Breast epithelium (tissue), 4 donors: Measurements from ENCODE around the gene CFAP46. TPM values are rescaled to one million over a fixed set of nuclear protein-coding genes. Genes with fewer than 3 reads are reported as not detected.

Experiments used
- DNase-seq, 2 donors: peaks; one replicate each; pipeline ENCODE4 v3.0.0-alpha.2; 2019; ENCODE audit warnings: low spot score in 2 of 2
- H3K27ac ChIP-seq, 2 donors: fragments of 200-600 bp; sonication (generic) in 1 of 2; one replicate each; pipeline ENCODE4 v1.5.1; 2016 to 2019; ENCODE audit warnings: mild to moderate bottlenecking in 1 of 2
- H3K27me3 ChIP-seq, 2 donors: fragments of 200-600 bp; sonication (generic) in 1 of 2; one replicate each; pipeline versions ENCODE4 v1.5.1 to v1.6.0; 2017 to 2019; ENCODE audit warnings: control low read depth in 1 of 2, mild to moderate bottlenecking in 1 of 2
- H3K36me3 ChIP-seq: fragments of 200-600 bp; one replicate; pipeline ENCODE4 v1.5.1; 2019
- H3K4me1 ChIP-seq, 2 donors: fragments of 200-600 bp; sonication (generic); one replicate each; pipeline ENCODE4 v1.5.1; 2016 to 2019; ENCODE audit warnings: control low read depth in 1 of 2
- H3K4me3 ChIP-seq, 3 donors: fragments of 200-600 bp; sonication (generic); 1 replicate in 2 of 3; 2 replicates in 1 of 3; pipeline ENCODE4 v1.5.1; 2016 to 2019; ENCODE audit warnings: mild to moderate bottlenecking in 3 of 3, moderate library complexity in 2 of 3
- H3K9me3 ChIP-seq, 2 donors: fragments of 200-600 bp; sonication (generic) in 1 of 2; one replicate each; pipeline ENCODE4 v1.5.1; 2016 to 2019; ENCODE audit warnings: control low read depth in 1 of 2
- CTCF ChIP-seq, 3 donors: fragments of 450-650 bp; IDR thresholded peaks; one replicate each; pipeline ENCODE4 v1.5.1; 2016 to 2017; ENCODE audit warnings: antibody characterized with exemption in 3 of 3, mild to moderate bottlenecking in 3 of 3, moderate library complexity in 3 of 3
- POLR2A ChIP-seq: fragments of 450-650 bp; IDR thresholded peaks from one replicate; pipeline ENCODE4 v1.6.1; 2016; ENCODE audit warnings: antibody characterized with exemption, mild to moderate bottlenecking, moderate library complexity
- POLR2AphosphoS5 ChIP-seq, 3 donors: sonication (generic); formaldehyde crosslinking; IDR thresholded peaks; one replicate each; pipeline ENCODE4 v1.6.1; 2017; ENCODE audit warnings: antibody characterized with exemption in 3 of 3
- intact Hi-C: fragments of 100-400 bp; cut with DNase I; formaldehyde crosslinking; loops from one replicate; pipeline ENCODE4 v1.15.1; 2023; ENCODE audit warnings: low total_unique reads
- total RNA-seq, 3 donors: library from RNA; depleted of rRNA; stranded (reverse); fragments of >200 nt; gene quantifications; one replicate each; pipeline ENCODE4 v1.1.0, GENCODE V29; 2016

Gene CFAP46
- total RNA-seq, 3 donors from 2014 or later = 0.16 to 0.73 (median 0.66) TPM

- DNase-seq = no peak
- intact Hi-C loops = no loop called here
- Histone ChIP-seq H3K4me3 (no peak overlapping the region), H3K27me3 (no peaks in the 10 kb centered on the region), H3K9me3 (no peaks in the 10 kb centered on the region), H3K4me1 (no peaks in the 10 kb centered on the region), H3K36me3 (no peaks in the 10 kb centered on the region), H3K27ac (no peak overlapping the region)
- TF ChIP-seq POLR2A (no peak), POLR2AphosphoS5 (IDR thresholded peaks at IDR 0.05) (no peak), CTCF (IDR thresholded peaks at IDR 0.05) (no peak)
Measured at GRCh38 chr10:132938472-132939339, 3.7 kb downstream of the CFAP46 start.

GRCh38 chr10:132937861-132938260, 4.5 kb downstream of the CFAP46 start:
- no peaks in the 10 kb centered on the region for H3K36me3 ChIP-seq
- no peaks in the 10 kb centered on the region for H3K9me3 ChIP-seq
- DNase-seq = no peak
- intact Hi-C loops = no loop called here
- TF ChIP-seq CTCF (IDR thresholded peaks at IDR 0.05) (no peak), POLR2AphosphoS5 (IDR thresholded peaks at IDR 0.05) (no peak), POLR2A (no peak)
- no peak overlapping the region for H3K27ac ChIP-seq
- no peaks in the 10 kb centered on the region for H3K27me3 ChIP-seq
- no peaks in the 10 kb centered on the region for H3K4me1 ChIP-seq
- H3K4me3 ChIP-seq = no peak overlapping the region

- H3K4me3 ChIP-seq = no peak overlapping the region
- no peaks in the 10 kb centered on the region for H3K36me3 ChIP-seq
- no peaks in the 10 kb centered on the region for H3K9me3 ChIP-seq
- H3K27ac ChIP-seq = no peak overlapping the region
- no peak for DNase-seq
- TF ChIP-seq POLR2A = no peak
- no peak for TF ChIP-seq POLR2AphosphoS5 (IDR thresholded peaks at IDR 0.05)
- no peak for TF ChIP-seq CTCF (IDR thresholded peaks at IDR 0.05)
- no peaks in the 10 kb centered on the region for H3K4me1 ChIP-seq
- no peaks in the 10 kb centered on the region for H3K27me3 ChIP-seq
- intact Hi-C loops = no loop called here
Measured at GRCh38 chr10:132934953-132935352, 7.4 kb downstream of the CFAP46 start.

- Histone ChIP-seq H3K9me3 (no peaks in the 10 kb centered on the region), H3K36me3 (no peaks in the 10 kb centered on the region), H3K27me3 (no peaks in the 10 kb centered on the region), H3K27ac (no peak overlapping the region), H3K4me3 (no peak overlapping the region), H3K4me1 (no peaks in the 10 kb centered on the region)
- TF ChIP-seq POLR2A (no peak), CTCF (IDR thresholded peaks at IDR 0.05) (no peak), POLR2AphosphoS5 (IDR thresholded peaks at IDR 0.05) (no peak)
- intact Hi-C loops = no loop called here
- no peak for DNase-seq
Measured at GRCh38 chr10:132933308-132934042, 8.9 kb downstream of the CFAP46 start.
